ENCODE results near the gene RNF181. TPM values are rescaled to one million over a fixed set of nuclear protein-coding genes. Genes with fewer than 3 reads are reported as not detected.
A peak's percentile ranks its signal among the peaks of the same experiment; 100 is the strongest.

Gene RNF181
- total and polyA plus RNA-seq, 2 of the 13 experiments (the other 11 are each of a cell fraction or from before 2014, with no cell fraction given) = 224 to 578 TPM

- TF ChIP-seq ZNF510 (CRISPR knock-in tag; IDR thresholded peaks at IDR 0.05; ENCODE audit: low read depth) = no peak
- no peak for TF ChIP-seq ZFX (CRISPR knock-in tag; IDR thresholded peaks at IDR 0.05; ENCODE audit: low read depth)
- TF ChIP-seq SUZ12 (IDR thresholded peaks at IDR 0.05; ENCODE audit: low read depth, low read length) = no peak
- TF ChIP-seq MED1 (CRISPR knock-in tag; IDR thresholded peaks at IDR 0.05) = peak; percentile 28; the same call in 1 of the 2 replicates
- 0 out of 2 replicates have a peak, but pooled peaks have one; percentile 49 for TF ChIP-seq ZNF644 (CRISPR knock-in tag; IDR thresholded peaks at IDR 0.05; ENCODE audit: low read depth)
- no peak for TF ChIP-seq ZKSCAN1 (IDR thresholded peaks at IDR 0.05; ENCODE audit: low read length)
- TF ChIP-seq NFYC (CRISPR knock-in tag; IDR thresholded peaks at IDR 0.05) = no peak
- TF ChIP-seq ADNP (CRISPR knock-in tag; IDR thresholded peaks at IDR 0.05) = no peak
- TF ChIP-seq ZBTB10 (CRISPR knock-in tag; IDR thresholded peaks at IDR 0.05; ENCODE audit: borderline replicate concordance) = no peak
- no peak for TF ChIP-seq SP1 (IDR thresholded peaks at IDR 0.05)
- no peak for TF ChIP-seq SP1 (CRISPR knock-in tag; IDR thresholded peaks at IDR 0.05)
- TF ChIP-seq IKZF1 (IDR thresholded peaks at IDR 0.05) = no peak
- TF ChIP-seq TCF12 (IDR thresholded peaks at IDR 0.05) = no peak
- no peak for TF ChIP-seq TCF12 (CRISPR knock-in tag; IDR thresholded peaks at IDR 0.05)
- TF ChIP-seq HDAC1 (CRISPR knock-in tag; IDR thresholded peaks at IDR 0.05) = no peak
- peak; percentile 80 for TF ChIP-seq ZBTB33 (CRISPR knock-in tag; IDR thresholded peaks at IDR 0.05)
- TF ChIP-seq KLF11 (CRISPR knock-in tag; IDR thresholded peaks at IDR 0.05) = no peak
- TF ChIP-seq TFDP2 (CRISPR knock-in tag; IDR thresholded peaks at IDR 0.05) = no peak
- peak; percentile 16; the same call in 1 of the 2 replicates for TF ChIP-seq ZBED4 (CRISPR knock-in tag; IDR thresholded peaks at IDR 0.05; ENCODE audit: borderline replicate concordance)
- no peak for TF ChIP-seq CSRNP1 (CRISPR knock-in tag; IDR thresholded peaks at IDR 0.05)
- no peak for TF ChIP-seq CBFB (CRISPR knock-in tag; IDR thresholded peaks at IDR 0.05)
Measured at GRCh38 chr2:85583667-85584353, 11.7 kb upstream of the RNF181 start (continued).
